ENCODE measurements around the gene ZFP36L1. TPM values are rescaled to one million over a fixed set of nuclear protein-coding genes. Genes with fewer than 3 reads are reported as not detected.
A peak's percentile ranks its signal among the peaks of the same experiment; 100 is the strongest.

Gene ZFP36L1
- total and polyA plus RNA-seq, 9 of the 15 experiments (the other 6 are each of a cell fraction or from before 2014, with no cell fraction given) = 1.3 to 26.6 (median 3.7) TPM

DNA sequence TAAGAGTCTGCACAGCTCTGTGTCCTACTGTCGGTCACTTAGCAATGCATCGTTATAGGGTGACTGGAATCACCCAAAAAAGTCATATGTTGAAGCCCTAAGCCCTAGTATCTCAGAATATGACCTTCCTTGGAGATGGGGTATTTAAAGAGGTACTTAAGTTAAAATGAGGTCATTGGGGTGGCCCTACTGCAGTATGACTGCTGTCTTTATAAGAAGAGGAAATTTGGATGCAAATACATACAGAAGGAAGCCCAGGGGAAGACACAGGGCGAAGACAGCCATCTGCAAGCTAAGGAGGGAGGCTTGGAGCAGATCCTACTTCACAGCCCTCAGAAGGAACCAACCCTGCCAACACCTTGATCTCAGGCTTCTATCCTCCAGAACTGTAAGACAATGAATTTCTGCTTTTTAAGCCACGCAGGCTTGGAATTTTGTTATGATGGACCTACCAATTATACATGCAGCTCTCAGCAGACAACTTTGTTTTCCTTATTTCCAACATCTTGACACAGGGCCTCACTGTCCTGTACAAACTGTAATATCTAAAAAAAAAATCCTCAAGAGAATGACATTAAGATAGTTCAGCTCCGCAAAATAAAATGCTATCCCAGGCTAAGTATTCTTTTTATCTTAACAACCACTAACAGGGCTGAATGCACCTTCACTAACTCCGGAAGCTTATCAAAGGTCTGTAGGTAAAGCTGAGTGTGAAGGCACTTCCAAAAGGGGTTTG is 40.4 kb downstream of the ZFP36L1 start (continued):
- TF ChIP-seq PHB (CRISPR knock-in tag; IDR thresholded peaks at IDR 0.05) = no peak
- TF ChIP-seq ZNF146 (CRISPR knock-in tag; IDR thresholded peaks at IDR 0.05; ENCODE audit: unreplicated experiment) = no peak
- no peak for TF ChIP-seq ATF7 (IDR thresholded peaks at IDR 0.05)
- TF ChIP-seq ZNF232 (CRISPR knock-in tag; IDR thresholded peaks at IDR 0.05) = no peak
- no peak for TF ChIP-seq ZBED1 (IDR thresholded peaks at IDR 0.05)

DNA sequence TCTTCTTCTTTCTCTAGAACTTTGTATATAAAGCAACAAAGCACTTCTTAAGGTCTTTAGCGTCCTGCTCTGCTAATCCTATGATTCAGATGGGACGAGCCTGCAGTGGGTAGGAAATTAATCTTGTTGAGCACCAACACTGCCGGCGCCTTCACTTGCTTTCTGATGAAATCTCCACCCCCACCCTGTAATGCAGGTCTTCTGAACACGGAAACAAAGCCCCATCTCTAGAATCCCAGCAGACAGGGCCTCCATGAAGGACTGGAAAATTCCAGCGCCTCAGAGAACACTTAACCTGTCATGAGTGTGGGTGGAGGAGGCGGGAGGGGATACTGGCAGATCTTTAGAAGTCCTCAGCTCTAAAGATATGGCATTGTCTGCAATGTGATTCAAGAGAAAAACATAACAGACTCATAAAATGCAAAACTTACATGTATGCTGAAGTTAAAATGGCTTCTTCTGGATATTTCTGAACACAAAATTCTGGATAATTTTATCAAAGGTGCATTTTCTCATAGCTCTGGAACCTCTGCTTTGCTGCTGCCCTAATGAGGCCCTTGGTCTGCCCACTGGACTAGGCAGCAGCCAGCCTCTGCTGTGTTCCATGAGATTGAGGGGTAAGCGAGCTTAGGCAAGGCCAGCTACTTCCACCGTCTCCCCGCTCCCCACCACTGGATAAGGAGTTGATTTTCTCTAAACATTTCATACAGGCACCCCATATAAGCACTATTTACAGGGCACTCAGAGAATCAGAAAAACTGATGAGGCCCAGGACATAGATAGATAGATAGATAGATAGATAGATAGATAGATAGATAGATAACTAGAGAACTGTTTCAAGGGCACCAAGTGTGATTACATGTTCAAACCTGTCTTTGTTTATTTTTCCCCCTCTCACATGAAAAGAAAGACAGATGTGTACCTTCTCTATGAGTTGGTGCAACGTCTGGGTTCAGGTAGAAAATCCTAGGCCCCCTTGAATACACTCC is 43.1 kb downstream of the ZFP36L1 start:
- no peaks in the 10 kb centered on the region for H3K79me2 ChIP-seq (ENCODE audit: control insufficient read depth, insufficient read depth, low read length)
- H3K4me2 ChIP-seq (ENCODE audit: insufficient read depth, low read length) = peak overlapping the region; percentile 43; the same call in 1 of the 2 replicates
- peak overlapping the region; percentile 87 for H2AFZ ChIP-seq (ENCODE audit: low read depth, low read length)
- H3K9me1 ChIP-seq (ENCODE audit: control insufficient read depth, insufficient read depth, low read length) = no peaks in the 10 kb centered on the region
- in situ Hi-C loops (cut with MboI) (no loop called here), intact Hi-C loops (cut with micrococcal nuclease) (loop anchor here (5.0 kb wide), 1 partner anchor 38 kb away; no protein-coding TSS in a partner anchor)
- no peaks in the 10 kb centered on the region for H4K20me1 ChIP-seq (replicated peaks; ENCODE audit: control insufficient read depth, insufficient read depth, low read length)
- BruUV-seq (replicated peaks) = no TSS peak
- H3K9ac ChIP-seq (ENCODE audit: insufficient read depth in 1 of 2, low read depth in 2 of 2, low read length in 2 of 2) = peak overlapping the region; percentile 17 to 42; a peak in 3 of 4 replicates
- ChIA-PET POLR2A (interaction anchor here (0.6 to 2.7 kb wide), 5 partner anchors 9 to 46 kb away, joined by 3 to 12 read pairs (median 3); no protein-coding TSS in a partner anchor), CTCF (ENCODE audit: low intra/inter-chr PET ratio) (no interaction called here)
- no peaks in the 10 kb centered on the region for H3K27me3 ChIP-seq (ENCODE audit: control insufficient read depth in 2 of 2, insufficient read depth in 2 of 2, low read length in 2 of 2)
- WGBS (ENCODE audit: insufficient coverage, low coverage, missing lambda C conversion rate) = 31% methylated on average over 10 of the region's 11 CpGs
- ATAC-seq = peak; percentile 81
- no peaks in the 10 kb centered on the region for H3K9me3 ChIP-seq (replicated peaks; ENCODE audit: control insufficient read depth, insufficient read depth, low read depth, low read length)
- H3K4me1 ChIP-seq (replicated peaks in 1 of 2; ENCODE audit: control insufficient read depth in 2 of 2, insufficient read depth in 2 of 2, low read length in 2 of 2) = peaks cover 6 to 43% of the 10 kb centered on the region in 2 experiments; a peak in 4 of 5 replicates
- peak in 3 of 4 experiments; percentile 25 to 68 (median 36) for DNase-seq (ENCODE audit: extremely low read depth in 1 of 4, low spot score in 3 of 4)
- peak; percentile 71 for FAIRE-seq
- H3K36me3 ChIP-seq (ENCODE audit: control insufficient read depth, insufficient read depth, low read length) = no peaks in the 10 kb centered on the region
- no peak overlapping the region for H3K4me3 ChIP-seq
- H3K27ac ChIP-seq (ENCODE audit: extremely low read depth, low read depth, low read length) = peak overlapping the region; percentile 60; the same call in 2 of the 3 replicates
- TF ChIP-seq SAFB2 (IDR thresholded peaks at IDR 0.05; ENCODE audit: borderline replicate concordance, low read depth, low read length, severe bottlenecking) = no peak
- TF ChIP-seq SMAD4 (CRISPR knock-in tag; conservative IDR thresholded peaks at IDR 0.05) = peak; percentile 49; the same call in 1 of the 2 replicates
- TF ChIP-seq STAG1 (CRISPR knock-in tag; IDR thresholded peaks at IDR 0.05; ENCODE audit: borderline replicate concordance) = no peak
- no peak for TF ChIP-seq NCOA4 (IDR thresholded peaks at IDR 0.05; ENCODE audit: partially characterized antibody)
- no peak for TF ChIP-seq FOXA3 (CRISPR knock-in tag; conservative IDR thresholded peaks at IDR 0.05 in 1 of 2, IDR thresholded peaks at IDR 0.05 in 1 of 2)
- TF ChIP-seq, protein P1, sequence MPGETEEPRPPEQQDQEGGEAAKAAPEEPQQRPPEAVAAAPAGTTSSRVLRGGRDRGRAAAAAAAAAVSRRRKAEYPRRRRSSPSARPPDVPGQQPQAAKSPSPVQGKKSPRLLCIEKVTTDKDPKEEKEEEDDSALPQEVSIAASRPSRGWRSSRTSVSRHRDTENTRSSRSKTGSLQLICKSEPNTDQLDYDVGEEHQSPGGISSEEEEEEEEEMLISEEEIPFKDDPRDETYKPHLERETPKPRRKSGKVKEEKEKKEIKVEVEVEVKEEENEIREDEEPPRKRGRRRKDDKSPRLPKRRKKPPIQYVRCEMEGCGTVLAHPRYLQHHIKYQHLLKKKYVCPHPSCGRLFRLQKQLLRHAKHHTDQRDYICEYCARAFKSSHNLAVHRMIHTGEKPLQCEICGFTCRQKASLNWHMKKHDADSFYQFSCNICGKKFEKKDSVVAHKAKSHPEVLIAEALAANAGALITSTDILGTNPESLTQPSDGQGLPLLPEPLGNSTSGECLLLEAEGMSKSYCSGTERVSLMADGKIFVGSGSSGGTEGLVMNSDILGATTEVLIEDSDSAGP (CRISPR knock-in tag; IDR thresholded peaks at IDR 0.05) = no peak
- TF ChIP-seq, protein P2, sequence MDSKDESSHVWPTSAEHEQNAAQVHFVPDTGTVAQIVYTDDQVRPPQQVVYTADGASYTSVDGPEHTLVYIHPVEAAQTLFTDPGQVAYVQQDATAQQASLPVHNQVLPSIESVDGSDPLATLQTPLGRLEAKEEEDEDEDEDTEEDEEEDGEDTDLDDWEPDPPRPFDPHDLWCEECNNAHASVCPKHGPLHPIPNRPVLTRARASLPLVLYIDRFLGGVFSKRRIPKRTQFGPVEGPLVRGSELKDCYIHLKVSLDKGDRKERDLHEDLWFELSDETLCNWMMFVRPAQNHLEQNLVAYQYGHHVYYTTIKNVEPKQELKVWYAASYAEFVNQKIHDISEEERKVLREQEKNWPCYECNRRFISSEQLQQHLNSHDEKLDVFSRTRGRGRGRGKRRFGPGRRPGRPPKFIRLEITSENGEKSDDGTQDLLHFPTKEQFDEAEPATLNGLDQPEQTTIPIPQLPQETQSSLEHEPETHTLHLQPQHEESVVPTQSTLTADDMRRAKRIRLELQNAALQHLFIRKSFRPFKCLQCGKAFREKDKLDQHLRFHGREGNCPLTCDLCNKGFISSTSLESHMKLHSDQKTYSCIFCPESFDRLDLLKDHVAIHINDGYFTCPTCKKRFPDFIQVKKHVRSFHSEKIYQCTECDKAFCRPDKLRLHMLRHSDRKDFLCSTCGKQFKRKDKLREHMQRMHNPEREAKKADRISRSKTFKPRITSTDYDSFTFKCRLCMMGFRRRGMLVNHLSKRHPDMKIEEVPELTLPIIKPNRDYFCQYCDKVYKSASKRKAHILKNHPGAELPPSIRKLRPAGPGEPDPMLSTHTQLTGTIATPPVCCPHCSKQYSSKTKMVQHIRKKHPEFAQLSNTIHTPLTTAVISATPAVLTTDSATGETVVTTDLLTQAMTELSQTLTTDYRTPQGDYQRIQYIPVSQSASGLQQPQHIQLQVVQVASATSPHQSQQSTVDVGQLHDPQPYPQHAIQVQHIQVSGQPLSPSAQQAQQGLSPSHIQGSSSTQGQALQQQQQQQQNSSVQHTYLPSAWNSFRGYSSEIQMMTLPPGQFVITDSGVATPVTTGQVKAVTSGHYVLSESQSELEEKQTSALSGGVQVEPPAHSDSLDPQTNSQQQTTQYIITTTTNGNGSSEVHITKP (IDR thresholded peaks at IDR 0.05; ENCODE audit: partially characterized antibody) = no peak
